ENCODE measurements around the gene ZMYND11. TPM values are rescaled to one million over a fixed set of nuclear protein-coding genes. Genes with fewer than 3 reads are reported as not detected.

The ZMYND11 gene
- total RNA-seq, 1 experiment from 2014 or later: 49.4 TPM

DNA sequence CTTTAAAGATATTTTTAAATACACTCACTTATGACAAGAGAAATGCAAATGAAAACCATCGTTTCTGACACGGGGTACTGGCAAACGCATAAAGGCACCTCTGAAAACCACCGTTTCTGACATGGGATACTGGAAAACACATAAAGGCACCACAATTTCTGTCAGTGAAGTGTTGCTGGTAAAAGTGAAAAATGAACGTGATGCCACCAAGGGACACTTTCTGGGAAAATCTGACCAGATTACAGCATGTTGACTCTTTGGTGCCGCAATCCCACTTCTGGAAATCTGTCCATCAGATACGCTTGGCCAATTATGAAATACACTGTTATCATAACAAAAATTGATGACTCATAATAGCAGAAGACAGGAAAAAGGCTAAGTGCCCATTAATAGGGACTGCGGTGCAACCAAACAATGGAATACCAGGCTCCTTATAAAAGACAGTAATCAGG lies 131.7 kb downstream of the ZMYND11 start:
- peak; percentile 11 for DNase-seq (ENCODE audit: low read depth)

DNA sequence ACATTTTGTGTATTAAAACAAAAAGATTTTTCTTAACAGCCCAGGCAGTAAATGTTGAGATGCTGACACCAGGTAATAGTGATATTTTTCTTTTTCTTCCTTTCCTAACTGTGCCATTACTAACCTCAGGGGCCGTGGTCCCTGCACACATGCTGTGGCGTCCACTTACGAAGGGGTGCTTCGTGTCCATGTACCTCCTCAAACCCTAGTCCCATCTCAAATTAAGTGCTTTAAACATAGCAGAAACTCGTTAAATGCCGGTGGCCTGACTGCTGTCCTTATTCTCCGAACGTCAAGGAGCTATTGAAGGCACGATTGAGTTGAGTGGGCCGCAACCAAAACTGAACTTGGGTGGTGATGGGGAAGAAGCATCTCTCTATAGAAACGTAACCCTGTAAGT lies 132.4 kb downstream of the ZMYND11 start:
- in situ Hi-C loops (cut with HindIII; ENCODE audit: low pct_unique_long_range_greater_than_20kb, low sequenced_read_pairs): no loop called here
- DNase-seq (ENCODE audit: low read depth): no peak

More for the DNA sequence above, 131.7 kb downstream of the ZMYND11 start:
- in situ Hi-C loops (cut with HindIII; ENCODE audit: low pct_unique_long_range_greater_than_20kb, low sequenced_read_pairs): no loop called here

DNA sequence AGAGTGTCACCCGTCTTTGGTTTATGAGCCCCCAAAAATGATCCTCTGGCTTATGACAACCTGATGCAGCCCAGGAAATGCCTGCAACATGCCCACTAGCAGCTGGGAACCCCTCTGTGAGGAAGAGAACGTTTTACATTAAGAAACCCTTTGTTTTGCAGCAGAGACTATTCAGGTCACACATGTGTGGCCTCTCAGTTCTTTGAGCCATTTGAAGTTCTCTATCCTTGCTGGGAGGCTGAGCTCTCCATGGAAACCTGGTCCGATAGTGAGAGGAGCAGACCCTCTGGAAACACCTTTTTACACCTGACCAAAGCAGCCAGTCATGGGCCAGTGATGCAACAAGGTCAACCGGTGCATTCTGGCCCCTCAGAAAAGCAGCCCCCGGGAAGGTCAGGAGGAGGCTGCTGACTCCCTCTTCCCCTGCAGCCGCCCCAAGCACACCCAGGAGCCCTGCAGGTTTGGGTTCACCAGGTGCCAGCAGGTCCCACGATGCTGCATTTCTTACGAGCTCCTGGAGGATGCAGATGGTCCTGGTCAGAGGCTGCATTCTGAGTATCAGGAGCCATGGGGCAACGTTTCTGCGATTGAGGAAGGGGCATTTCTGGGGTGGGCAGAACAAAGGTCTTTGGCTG lies 134.3 kb downstream of the ZMYND11 start:
- in situ Hi-C loops (cut with HindIII; ENCODE audit: low pct_unique_long_range_greater_than_20kb, low sequenced_read_pairs): no loop called here
- DNase-seq (ENCODE audit: low read depth): no peak

DNA sequence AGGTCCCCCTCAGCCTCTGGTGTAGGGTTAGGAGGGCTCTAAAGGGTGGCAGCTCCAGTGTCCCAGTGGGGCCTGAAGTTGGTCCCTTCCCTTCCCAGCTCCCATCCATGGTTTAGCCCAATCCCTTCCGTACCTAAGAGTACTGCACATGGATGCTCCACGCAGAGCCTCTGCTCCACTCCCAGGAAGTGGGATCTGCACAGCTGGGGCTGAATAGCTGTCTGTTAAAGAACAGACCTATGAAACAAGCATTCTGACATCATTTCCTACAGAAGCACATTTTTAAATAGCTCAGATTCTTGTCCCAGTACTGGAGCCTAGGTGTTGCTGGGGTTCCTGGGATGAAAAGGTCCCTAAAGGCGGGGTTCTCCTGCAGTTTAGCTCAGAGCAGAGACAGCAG lies 135.9 kb downstream of the ZMYND11 start:
- in situ Hi-C loops (cut with HindIII; ENCODE audit: low pct_unique_long_range_greater_than_20kb, low sequenced_read_pairs): no loop called here
- no peak for DNase-seq (ENCODE audit: low read depth)

DNA sequence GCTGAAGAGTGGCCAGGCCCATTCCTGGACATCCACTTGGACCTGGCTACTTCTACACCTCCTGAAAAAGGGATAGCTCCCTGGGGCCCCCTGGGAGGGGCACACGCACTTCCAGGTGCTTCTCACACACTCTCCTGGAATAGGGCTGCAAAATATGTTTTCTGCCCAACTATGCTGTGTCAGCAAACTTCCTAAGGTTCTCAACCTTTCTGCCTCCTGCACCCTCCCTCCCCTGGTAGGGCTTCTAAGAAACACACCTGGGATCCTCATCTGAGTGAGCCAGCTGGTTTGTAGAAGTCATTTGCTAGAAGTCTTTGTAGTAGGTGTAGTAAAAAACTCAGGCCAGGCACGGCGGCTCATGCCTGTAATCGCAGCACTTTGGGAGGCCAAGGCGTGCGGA lies 136.5 kb downstream of the ZMYND11 start:
- in situ Hi-C loops (cut with HindIII; ENCODE audit: low pct_unique_long_range_greater_than_20kb, low sequenced_read_pairs): no loop called here
- DNase-seq (ENCODE audit: low read depth): no peak

DNA sequence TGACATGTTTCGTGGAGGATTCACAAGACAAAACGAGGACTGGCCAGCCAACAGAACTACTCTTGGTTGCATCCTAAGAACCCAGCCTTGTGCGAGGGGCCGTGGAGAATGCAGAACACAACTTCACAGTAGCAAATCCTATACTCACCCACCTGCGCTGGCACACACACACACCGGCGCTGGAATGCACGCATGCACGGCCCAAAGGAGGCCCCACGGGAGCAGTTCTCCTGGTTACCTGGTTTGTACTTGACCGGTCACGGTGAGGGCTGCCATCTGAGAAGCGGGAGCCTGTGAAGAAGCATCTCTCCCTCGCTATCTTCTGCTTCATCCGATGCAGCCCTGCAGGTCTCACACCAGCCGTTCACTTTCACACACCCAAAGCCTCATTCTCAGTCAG lies 137.8 kb downstream of the ZMYND11 start:
- in situ Hi-C loops (cut with HindIII; ENCODE audit: low pct_unique_long_range_greater_than_20kb, low sequenced_read_pairs): no loop called here
- DNase-seq (ENCODE audit: low read depth): no peak

DNA sequence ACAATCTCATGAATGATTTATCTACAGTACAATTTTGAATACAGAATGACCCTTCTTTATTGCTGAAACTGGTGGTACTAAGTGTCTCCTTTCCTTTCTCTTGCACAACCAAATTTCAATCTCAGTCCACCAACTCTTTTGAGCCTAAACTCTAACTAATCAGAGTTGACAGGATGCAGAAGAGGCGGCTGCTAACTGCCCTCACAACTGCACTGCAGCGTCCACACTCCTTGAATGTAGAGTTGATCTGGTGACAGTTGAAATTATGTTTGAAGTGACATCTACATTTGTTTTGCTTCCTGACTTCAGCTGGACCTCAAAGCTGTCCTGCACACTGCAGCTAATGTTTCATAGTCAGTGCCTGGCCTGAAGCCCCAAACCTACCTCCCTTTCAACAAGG lies 139.6 kb downstream of the ZMYND11 start:
- in situ Hi-C loops (cut with HindIII; ENCODE audit: low pct_unique_long_range_greater_than_20kb, low sequenced_read_pairs): no loop called here

DNA sequence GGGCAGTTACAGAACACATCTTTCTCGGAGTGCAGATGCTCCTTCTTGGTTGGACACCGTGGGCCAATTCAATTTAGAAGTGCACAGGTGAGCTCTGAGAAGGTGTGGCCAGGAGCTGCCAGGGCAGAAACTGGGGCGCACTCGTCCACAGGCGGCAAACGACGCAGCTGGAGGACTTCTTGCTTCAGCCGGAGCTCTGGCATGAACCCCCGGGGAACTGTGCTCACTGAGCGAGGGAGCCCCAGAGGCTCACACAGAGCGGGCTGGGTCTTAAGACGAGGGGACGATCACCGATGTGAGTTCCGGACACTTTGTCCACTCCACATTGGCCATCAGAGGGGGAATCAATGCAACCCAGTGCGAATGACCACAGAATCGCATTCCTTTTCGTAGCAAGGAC lies 140.4 kb downstream of the ZMYND11 start:
- DNase-seq (ENCODE audit: low read depth): no peak
- in situ Hi-C loops (cut with HindIII; ENCODE audit: low pct_unique_long_range_greater_than_20kb, low sequenced_read_pairs): no loop called here

More for the DNA sequence above, 139.6 kb downstream of the ZMYND11 start:
- DNase-seq (ENCODE audit: low read depth): no peak

DNA sequence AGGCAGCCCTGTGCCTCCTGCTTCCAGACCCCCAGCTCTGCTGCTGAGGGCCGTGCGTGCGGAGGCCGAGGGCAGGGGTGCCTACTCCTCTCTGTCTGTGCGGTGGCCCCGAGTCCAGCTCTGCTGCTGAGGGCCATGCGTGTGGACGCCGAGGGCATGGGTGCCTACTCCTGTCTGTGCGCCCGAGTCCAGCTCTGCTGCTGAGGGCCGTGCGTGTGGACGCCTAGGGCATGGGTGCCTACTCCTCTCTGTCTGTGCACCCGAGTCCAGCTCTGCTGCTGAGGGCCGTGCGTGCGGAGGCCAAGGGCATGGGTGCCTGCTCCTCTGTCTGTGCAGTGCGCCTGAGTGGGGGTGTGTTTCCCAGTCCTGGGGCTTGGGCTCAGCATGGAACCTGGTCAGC lies 142.7 kb downstream of the ZMYND11 start:
- in situ Hi-C loops (cut with HindIII; ENCODE audit: low pct_unique_long_range_greater_than_20kb, low sequenced_read_pairs): no loop called here

DNA sequence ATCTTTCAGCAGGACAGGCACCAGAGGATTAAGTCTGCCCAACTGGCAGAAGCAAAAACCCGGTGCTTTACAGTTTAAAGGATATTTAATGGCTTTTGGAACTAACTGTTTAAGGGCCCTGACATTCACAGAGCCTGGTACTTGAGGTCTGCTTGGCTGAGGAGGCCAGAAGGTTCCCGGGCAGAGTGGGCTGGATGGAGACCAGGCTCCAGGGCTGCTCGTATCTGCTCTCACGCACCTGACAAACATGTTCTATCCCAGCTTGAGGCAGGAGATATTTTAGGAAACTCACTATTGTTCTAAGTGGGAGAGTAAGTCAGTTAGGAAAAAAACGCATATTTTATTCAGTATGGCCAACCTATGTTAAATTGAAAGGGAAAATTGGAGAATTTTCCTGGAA lies 143.5 kb downstream of the ZMYND11 start:
- in situ Hi-C loops (cut with HindIII; ENCODE audit: low pct_unique_long_range_greater_than_20kb, low sequenced_read_pairs): no loop called here

More for the DNA sequence above, 142.7 kb downstream of the ZMYND11 start:
- no peak for DNase-seq (ENCODE audit: low read depth)

DNA sequence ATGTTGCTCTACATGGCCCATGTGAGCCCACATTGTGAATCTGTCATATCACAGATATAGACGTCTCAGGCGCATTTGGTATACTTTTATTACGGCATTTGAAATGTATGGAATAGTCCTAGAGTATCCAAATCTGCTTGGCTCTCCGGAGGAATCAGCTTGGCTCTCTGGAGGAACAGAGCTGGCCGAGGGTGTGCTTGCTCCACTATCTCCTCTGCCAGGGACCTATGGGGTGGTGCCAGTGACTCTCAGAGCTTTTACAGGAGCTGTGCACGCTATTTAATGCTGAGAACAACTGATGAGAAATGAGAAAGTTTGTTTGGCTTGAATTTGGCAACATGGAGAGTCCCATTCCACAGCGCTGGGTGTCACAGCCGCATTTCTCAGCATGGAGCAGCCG lies 144.0 kb downstream of the ZMYND11 start:
- in situ Hi-C loops (cut with HindIII; ENCODE audit: low pct_unique_long_range_greater_than_20kb, low sequenced_read_pairs): no loop called here

More for the DNA sequence above, 143.5 kb downstream of the ZMYND11 start:
- DNase-seq (ENCODE audit: low read depth): no peak

DNA sequence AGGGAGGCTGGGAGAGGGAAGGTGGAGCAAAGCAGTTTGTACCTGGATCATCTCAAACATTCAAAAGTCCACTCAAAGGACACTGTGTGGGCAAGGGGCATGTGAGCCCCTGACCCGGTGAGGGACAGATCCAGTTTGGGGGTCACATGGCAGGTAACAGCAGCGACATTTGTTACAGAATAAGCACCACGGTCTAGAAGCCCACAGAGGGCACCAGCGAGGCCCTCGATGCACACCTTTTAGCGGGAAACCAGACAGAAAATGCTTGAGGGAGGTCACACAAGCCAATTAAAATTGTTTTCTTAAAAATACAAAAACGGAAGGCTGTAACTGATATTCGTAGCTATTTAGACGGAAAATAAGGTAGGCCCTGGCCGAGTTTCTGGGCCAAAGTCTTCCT lies 144.4 kb downstream of the ZMYND11 start:
- in situ Hi-C loops (cut with HindIII; ENCODE audit: low pct_unique_long_range_greater_than_20kb, low sequenced_read_pairs): no loop called here
- DNase-seq (ENCODE audit: low read depth): no peak

More for the DNA sequence above, 144.0 kb downstream of the ZMYND11 start:
- DNase-seq (ENCODE audit: low read depth): no peak

DNA sequence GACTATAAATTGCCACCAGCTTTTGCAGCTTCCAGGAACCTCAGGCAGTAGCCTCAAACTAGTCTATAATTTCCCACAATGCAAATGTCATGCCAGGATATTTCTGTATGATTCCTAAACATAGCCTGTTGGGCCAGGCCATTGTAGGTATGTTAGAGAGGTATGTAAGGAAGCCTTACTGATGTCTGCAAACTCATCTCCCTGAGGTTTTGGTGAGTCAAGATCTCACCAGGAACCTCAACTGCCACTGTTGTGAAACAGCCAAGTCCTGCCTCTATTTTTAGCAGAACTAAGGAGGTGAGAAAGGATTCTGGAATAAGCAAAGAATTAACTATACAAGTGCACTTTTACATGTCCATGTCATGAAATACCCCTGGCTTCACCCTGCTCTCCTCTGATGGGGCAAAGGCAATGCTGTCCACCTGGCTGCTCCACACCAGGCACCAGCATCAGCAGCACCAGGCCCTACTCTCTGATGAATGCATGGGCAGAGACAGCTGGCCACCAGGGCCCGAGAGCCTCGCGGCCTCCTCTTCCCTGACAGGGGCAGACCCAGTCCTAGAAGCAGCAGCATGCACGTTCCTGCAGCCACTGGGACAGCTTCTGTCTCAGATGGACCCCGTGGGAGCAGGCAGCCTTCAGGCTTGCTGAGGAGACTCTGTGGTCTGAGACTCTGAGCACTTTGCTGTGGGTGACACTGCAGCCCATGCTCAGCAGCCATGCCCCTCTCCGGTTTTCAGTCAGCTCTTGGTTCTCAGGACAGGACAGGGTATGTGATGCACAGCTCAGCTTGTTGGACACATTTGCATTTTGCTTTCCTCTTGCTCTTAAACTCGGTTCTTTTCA lies 147.3 kb downstream of the ZMYND11 start:
- in situ Hi-C loops (cut with HindIII; ENCODE audit: low pct_unique_long_range_greater_than_20kb, low sequenced_read_pairs): no loop called here
- DNase-seq (ENCODE audit: low read depth): no peak

DNA sequence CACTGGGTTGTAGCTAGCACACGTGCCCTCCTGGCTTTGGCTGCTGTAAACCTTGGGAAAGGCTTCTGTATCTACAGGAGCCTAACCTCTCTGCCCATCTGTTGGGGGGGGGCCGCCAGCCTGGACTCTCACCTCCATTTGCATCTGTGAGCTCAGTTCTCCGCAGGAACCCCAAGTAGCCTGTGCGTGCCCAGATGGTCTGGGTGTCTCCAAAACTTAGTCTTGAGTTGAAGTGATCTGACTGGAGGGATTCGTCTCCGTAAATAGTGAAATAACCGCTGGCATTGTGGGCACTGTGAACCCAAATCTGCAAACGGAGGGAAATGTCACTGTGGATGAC lies 147.9 kb downstream of the ZMYND11 start:
- in situ Hi-C loops (cut with HindIII; ENCODE audit: low pct_unique_long_range_greater_than_20kb, low sequenced_read_pairs): no loop called here
- no peak for DNase-seq (ENCODE audit: low read depth)

DNA sequence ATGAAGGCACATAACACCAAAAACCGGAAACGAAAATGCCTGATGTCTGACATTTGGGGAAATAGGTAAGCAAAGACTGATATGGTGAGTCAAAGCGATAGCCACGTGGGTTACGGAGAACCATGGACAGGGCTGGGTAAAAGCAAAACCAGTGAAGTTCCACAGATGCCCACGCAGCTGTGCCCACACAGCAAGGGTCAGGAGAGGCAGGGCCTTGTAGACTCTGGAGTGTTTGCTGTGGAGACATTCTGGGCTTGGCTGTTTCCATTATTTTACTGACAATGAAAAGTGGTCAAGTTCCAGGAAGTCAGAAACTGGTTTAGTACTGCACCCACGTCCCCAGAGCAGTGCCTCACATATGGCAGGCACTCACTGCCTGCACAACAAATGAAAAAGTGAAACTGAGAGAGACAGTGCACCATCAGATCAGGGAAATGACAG lies 148.7 kb downstream of the ZMYND11 start:
- in situ Hi-C loops (cut with HindIII; ENCODE audit: low pct_unique_long_range_greater_than_20kb, low sequenced_read_pairs): no loop called here
- no peak for DNase-seq (ENCODE audit: low read depth)

DNA sequence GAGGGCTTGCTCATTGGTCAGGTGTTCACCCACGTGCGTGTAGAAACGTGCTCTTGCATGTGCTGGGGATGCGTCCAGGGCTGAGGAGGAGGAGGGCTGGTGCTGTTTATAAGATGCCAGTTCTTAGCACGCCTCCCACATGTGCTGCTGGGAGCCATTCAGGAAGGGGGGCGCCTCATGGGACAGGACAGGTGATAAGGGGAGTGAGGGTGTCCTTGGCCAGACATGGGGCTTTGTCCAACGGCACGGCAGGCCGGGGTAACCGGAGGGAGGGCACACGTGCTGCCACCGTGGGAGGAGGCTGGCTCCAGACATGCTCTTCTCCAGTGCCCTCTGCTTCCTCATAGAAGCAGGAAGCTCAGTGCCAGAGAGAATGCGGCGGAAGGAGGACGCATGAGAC lies 150.0 kb downstream of the ZMYND11 start:
- no peak for DNase-seq (ENCODE audit: low read depth)
- in situ Hi-C loops (cut with HindIII; ENCODE audit: low pct_unique_long_range_greater_than_20kb, low sequenced_read_pairs): no loop called here

DNA sequence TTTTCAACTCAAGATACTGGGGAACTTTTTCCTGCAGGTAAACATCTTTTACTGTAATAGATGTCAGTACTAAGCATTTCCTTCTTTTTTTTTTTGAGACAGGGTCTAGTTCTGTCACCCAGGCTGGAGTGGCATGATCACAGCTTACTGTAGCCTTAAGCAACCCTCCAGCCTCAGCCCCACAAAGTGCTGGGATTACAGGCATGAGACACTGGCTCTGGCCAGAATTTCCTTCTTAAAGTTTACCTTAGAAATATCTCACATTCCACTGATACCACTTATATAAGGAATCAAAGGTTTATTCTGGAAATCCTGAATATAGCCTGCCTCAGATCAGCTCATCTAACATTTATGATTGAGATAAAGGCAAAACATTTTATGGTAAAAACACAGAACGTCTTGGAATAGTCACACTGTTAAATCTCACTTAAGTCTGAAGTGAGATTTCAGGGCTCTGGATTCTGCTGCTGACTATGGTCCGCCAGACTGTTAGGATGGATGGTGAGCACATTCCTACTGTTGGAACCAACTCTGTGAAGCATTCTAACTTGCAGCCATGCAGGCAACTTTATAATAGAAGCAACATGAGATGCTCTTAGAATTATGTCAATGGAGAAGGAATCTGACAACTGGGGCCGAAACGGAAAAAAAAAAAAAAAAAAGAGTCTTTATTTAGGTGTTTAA lies 151.9 kb downstream of the ZMYND11 start:
- in situ Hi-C loops (cut with HindIII; ENCODE audit: low pct_unique_long_range_greater_than_20kb, low sequenced_read_pairs): no loop called here
- no peak for DNase-seq (ENCODE audit: low read depth)

DNA sequence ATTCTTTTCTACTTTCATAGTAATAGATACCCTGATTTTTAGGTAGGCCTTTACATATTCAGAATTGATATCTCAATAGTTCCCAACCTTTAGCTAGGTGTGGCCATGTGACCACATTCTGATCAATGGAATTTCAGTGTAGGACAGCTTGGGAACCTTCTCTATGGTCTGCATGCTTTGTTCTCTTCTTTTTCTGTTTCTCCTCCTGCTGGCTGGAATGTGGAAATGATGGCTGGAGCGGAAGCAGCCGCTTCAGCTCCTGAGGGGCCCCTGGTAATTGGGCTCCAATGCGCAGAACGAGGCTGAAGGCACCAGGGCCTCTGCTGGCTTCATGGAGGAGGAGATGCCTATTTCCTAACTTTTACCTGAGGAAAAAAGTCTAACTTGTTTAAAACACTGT lies 152.6 kb downstream of the ZMYND11 start:
- in situ Hi-C loops (cut with HindIII; ENCODE audit: low pct_unique_long_range_greater_than_20kb, low sequenced_read_pairs): no loop called here
- DNase-seq (ENCODE audit: low read depth): no peak
